CD4-positive, alpha-beta T cell treated with Interleukin-21 for 1 hour (primary cell): ENCODE measurements around the gene EEF1B2.
A peak's percentile ranks its signal among the peaks of the same experiment; 100 is the strongest.
"Not testable (repeated sequence)": the region's sequence is repeated elsewhere in the genome, so short reads cannot be mapped to it uniquely, and the experiment has no call there.

Experiments used
- DNase-seq: peaks from one replicate; pipeline ENCODE4 v3.0.0-alpha.2; 2020

Gene EEF1B2

GRCh38 chr2:206164261-206164862 lies 4.7 kb downstream of the EEF1B2 start:
- DNase-seq: peak; percentile 51

GRCh38 chr2:206168230-206168629 lies 8.5 kb downstream of the EEF1B2 start:
- not testable (repeated sequence) for DNase-seq

- not testable (repeated sequence) for DNase-seq
These were observed 12.1 kb downstream of the EEF1B2 start for GRCh38 chr2:206171624-206172397.

DNA sequence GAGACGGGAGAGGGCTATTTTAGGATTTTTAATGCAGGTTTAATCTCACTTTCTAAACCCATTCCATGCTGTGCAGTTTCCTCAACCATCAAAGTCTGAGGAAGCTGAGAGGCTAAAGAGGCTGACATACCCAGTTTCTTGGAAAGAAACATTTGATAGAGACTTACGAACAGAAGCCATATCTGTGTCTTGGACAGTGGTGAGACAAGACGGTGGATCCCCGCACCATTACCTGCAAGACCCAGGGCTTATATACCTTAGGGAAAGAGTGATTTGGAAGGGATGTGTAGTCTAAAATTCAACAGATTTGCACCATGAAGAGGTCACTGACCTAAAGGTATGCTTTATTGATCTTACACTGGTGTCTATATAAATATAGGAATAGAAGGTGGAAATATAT lies 13.5 kb downstream of the EEF1B2 start:
- DNase-seq: no peak

- DNase-seq: no peak
These were observed 16.4 kb downstream of the EEF1B2 start for GRCh38 chr2:206176121-206176520.

DNA sequence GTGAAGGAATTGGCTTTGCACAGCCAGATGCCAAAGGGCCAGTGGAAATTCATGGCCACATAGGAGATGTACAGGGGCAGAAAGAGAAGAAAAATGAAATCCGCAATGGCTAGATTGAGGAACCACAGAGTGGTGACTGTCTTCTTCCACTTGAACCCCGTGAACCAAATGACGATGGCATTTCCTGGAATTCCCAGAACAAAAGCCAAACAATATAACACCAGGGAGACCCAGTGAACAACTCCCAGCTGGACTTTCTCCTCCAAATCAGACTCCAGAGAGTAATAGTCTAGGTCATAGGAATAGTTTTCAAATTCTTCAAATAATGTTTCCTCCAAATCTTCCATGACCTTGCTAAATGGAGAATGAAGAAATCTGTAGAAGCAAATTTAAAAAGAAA lies 17.2 kb downstream of the EEF1B2 start:
- DNase-seq: no peak

DNA sequence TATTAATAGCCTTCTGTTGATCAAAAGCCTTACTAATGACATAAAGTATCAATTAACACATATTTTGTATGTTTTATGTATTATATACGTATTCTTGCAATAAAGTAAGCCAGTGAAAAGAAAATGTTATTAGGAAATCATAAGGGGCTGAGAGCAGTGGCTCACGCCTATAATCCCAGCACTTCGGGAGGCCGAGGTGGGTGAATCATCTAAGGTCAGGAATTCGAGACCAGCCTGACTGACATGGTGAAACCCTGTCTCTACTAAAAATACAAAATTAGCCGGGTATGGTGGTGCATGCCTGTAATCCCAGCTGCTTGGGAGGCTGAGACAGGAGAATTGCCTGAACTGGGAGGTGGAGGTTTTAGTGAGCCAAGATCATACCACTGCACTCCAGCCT lies 21.8 kb downstream of the EEF1B2 start:
- not testable (repeated sequence) for DNase-seq

- DNase-seq: no peak
These were observed 30.0 kb downstream of the EEF1B2 start for GRCh38 chr2:206189691-206190090.

- no peak for DNase-seq
These were observed 30.4 kb downstream of the EEF1B2 start for GRCh38 chr2:206190111-206190510.

- no peak for DNase-seq
These were observed 31.0 kb downstream of the EEF1B2 start for GRCh38 chr2:206190689-206191088.

DNA sequence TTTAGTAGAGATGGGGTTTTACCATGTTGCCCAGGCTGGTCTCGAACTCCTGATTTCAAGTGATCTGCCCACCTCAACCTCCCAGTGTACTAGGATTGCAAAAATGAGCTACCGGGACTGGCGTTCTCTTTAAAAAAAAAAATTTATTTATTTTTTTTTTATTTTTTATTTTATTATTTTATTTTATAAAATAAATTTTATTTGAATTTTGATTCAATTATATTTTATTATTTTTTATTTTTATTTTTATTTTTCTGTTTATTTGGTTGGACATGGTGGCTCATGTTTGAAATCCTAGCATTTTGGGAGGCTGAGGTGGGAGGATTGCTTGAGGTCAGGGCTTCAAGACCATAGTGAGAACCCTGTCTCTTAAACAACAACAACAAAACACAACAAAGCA lies 32.5 kb downstream of the EEF1B2 start:
- no peak for DNase-seq

DNA sequence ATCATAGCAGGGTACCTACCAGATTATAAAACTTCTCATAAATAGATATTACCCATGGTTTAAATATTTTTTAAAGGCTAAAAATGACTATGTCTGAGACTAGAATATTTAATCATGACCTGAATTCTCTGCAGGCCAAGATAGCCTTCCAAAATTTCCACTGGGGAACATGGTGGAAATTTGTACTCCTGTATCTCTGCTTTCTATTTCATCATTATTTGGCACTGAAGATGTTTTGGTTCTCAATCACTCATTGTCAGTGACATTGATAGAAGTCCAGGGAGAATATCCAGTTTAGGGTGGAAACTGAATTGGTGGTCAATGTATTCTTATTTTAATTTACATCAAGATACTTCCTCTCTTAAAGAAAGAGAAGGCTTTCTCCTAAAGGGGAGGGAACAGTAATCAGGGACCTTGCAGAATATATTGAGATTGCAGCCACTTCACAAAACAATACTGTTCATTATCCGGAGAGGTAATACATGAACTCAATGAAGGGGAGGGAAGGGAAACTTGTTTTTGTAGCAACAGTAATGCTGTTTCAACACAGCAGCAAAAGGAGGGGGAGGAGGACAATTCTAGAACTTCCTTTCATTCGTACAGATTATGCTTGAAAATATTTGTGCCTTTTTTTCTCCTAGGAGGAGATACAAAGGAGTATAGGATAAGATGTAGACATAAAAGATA lies 34.1 kb downstream of the EEF1B2 start:
- no peak for DNase-seq

DNA sequence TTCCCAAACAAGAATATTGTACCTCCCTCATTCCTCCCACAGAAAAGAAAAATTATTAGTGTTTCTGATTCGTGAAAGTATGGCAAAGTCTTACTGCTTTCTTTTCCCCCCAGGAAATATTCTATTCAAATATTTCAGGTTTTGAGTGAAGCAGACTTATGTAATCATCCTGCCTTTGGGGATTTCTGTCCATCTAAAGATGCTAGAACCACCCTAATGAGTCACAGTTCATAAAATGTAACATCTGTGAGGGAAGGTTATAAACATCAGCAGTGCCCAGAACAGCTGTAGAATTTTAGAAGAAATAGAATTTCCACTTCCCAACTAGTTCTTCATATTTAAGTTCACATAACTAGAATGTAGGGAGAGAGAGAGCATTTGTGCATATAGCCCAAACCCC lies 39.0 kb downstream of the EEF1B2 start:
- no peak for DNase-seq

- DNase-seq: no peak
These were observed 41.6 kb downstream of the EEF1B2 start for GRCh38 chr2:206201075-206201848.

DNA sequence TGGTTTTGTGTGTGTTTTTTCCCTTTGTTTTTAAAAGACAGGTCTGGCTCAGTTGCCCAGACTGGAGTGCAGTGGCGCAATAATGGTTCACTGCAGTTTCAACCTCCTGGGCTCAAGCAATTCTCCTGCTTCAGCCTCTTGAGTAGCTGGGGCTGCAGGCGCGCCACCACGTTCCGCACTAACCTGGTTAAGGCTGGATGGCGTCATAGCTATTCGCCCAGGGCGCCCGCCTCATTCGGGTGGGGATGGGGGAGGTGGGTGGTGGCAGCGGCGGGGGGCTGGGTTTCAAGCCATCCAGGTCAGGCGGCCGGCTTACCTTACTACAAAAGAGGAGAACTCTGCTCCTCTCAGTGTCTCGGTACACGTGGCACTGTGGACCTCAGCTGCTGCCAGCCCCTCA lies 42.8 kb downstream of the EEF1B2 start:
- no peak for DNase-seq

DNA sequence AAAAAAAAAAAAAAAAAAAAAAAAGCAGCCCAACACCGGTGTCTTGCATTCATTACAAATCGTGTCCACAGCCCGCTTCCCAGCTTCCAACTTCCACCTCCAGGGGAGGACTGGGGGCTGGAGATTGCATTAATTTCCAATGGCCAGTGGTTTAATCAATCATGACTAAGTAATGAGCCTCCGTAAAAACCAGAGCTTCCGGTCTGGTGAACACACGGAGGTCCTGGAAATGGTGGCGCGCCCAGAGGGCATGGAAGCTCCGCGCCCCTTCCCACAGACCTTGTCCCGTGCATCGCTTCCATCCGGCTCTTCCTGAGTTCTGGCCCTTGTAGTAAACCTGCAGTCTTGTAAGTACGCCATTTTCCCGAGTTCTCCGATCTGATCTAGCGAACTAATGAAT lies 43.6 kb downstream of the EEF1B2 start:
- no peak for DNase-seq

DNA sequence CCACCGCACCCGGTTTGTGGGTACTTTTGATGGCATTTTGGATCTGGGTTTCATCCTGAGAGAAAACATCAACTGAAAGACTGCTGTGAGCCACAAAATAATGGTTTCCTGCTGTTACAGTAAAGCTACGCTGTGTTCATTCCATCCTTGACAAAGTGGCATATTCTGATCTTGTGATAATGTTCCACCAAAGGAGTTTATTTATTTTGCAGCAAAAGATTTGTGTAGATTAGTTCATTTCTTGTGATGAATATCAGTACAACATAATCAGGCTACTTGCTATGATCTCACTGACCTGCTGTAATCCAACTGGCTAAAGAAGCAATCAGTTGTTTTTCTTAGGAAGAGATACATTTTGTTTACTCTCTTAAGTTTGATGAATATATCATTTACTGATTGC lies 45.0 kb downstream of the EEF1B2 start:
- DNase-seq: no peak

- not testable (repeated sequence) for DNase-seq
These were observed 47.6 kb downstream of the EEF1B2 start for GRCh38 chr2:206207316-206207715.

DNA sequence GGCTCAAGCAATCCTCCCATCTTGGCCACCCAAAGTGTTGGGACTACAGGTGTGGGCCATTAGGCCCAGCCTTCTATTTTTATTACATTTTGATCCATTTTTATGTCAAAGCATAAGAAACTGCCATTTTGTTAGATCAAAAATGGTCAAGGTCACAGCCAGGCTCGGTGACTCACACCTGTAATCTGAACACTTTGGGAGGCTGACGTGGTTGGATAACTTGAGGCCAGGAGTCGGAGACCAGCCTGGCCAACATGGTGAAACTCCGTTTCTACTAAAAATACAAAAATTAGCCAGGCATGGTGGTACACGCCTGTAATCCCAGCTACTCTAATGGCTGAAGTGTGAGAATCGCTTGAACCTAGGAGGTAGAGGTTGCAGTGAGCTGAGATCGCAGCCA lies 49.2 kb downstream of the EEF1B2 start:
- DNase-seq: no peak

DNA sequence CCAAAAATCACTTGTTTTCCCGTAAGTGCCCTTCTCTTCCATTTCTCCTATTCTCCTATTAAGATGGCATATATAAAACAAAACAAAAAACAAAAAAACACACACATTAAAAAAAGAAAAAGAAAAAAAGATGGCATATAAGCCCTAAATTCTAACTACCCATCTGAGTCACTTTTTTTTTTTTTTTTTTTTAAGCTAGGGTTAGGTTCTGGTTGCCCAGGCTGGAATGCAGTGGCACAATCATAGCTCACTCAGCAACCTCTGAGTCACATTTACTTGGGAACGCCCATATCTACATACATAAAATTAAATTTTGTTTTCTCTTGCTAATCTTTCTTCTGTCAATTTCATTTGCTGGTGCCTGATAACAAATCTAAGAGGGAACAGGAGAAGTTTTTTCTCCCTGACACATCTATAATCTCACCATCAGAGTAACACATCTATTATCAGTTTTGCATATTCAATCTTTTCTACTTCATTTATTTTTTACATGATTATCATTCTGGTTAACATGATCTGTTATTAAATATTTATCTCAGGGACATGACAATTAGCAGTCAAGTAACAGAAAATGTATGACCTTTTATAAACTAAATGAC lies 52.1 kb downstream of the EEF1B2 start:
- DNase-seq: no peak
